OCI-LY1 (cell line): ENCODE data around the gene DUSP22.

Source experiments
- EZH2 ChIP-seq: fragments of 200-600 bp; sonication (generic), shearing (Covaris generic); IDR thresholded peaks from 2 replicates; pipeline ENCODE4 v1.8.0; 2017; ENCODE audit warnings: borderline replicate concordance, mixed run types, mild to moderate bottlenecking, antibody characterized with exemption, low read length, moderate library complexity, mixed read lengths
- TF ChIP-seq, protein P1 (sequence below): fragments of 200-600 bp; sonication (generic), shearing (Covaris generic); IDR thresholded peaks from 2 replicates; pipeline ENCODE4 v1.5.1; 2017; ENCODE audit warnings: mild to moderate bottlenecking, antibody characterized with exemption, low read length, moderate library complexity, mixed read lengths

GRCh38 chr6:250676-251075 is 41.6 kb upstream of the DUSP22 start:
- TF ChIP-seq, protein P1, sequence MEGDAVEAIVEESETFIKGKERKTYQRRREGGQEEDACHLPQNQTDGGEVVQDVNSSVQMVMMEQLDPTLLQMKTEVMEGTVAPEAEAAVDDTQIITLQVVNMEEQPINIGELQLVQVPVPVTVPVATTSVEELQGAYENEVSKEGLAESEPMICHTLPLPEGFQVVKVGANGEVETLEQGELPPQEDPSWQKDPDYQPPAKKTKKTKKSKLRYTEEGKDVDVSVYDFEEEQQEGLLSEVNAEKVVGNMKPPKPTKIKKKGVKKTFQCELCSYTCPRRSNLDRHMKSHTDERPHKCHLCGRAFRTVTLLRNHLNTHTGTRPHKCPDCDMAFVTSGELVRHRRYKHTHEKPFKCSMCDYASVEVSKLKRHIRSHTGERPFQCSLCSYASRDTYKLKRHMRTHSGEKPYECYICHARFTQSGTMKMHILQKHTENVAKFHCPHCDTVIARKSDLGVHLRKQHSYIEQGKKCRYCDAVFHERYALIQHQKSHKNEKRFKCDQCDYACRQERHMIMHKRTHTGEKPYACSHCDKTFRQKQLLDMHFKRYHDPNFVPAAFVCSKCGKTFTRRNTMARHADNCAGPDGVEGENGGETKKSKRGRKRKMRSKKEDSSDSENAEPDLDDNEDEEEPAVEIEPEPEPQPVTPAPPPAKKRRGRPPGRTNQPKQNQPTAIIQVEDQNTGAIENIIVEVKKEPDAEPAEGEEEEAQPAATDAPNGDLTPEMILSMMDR: no peak
- TF ChIP-seq EZH2: no peak
